ENCODE data around the gene CCDC97.

Gene CCDC97

GRCh38 chr19:41307090-41307875 is 2.7 kb upstream of the CCDC97 start:
- peak overlapping the region; percentile 46 for H3K4me3 ChIP-seq (ENCODE audit: low read length, poor library complexity, severe bottlenecking)
- peak overlapping the region; percentile 59 for H3K9ac ChIP-seq (ENCODE audit: low read depth, low read length, poor library complexity, severe bottlenecking)
- H3F3A ChIP-seq (ENCODE audit: low read depth): peaks cover 6% of the 10 kb centered on the region; the same call in 1 of the 2 replicates
- peaks cover 58% of the 10 kb centered on the region for H3K36me3 ChIP-seq (ENCODE audit: insufficient read depth, low read length)
- H3K27me3 ChIP-seq (ENCODE audit: insufficient read depth, low read length, poor library complexity, severe bottlenecking): no peaks in the 10 kb centered on the region
- peaks cover 27% of the 10 kb centered on the region for H4K20me1 ChIP-seq (ENCODE audit: insufficient read depth, low read length, poor library complexity, severe bottlenecking)
- peaks cover 43% of the 10 kb centered on the region for H3K4me1 ChIP-seq (ENCODE audit: insufficient read depth, low read length, poor library complexity, severe bottlenecking)
- H3K4me2 ChIP-seq (ENCODE audit: low read depth, low read length, poor library complexity, severe bottlenecking): peak overlapping the region; percentile 68
- TF ChIP-seq, protein P1, sequence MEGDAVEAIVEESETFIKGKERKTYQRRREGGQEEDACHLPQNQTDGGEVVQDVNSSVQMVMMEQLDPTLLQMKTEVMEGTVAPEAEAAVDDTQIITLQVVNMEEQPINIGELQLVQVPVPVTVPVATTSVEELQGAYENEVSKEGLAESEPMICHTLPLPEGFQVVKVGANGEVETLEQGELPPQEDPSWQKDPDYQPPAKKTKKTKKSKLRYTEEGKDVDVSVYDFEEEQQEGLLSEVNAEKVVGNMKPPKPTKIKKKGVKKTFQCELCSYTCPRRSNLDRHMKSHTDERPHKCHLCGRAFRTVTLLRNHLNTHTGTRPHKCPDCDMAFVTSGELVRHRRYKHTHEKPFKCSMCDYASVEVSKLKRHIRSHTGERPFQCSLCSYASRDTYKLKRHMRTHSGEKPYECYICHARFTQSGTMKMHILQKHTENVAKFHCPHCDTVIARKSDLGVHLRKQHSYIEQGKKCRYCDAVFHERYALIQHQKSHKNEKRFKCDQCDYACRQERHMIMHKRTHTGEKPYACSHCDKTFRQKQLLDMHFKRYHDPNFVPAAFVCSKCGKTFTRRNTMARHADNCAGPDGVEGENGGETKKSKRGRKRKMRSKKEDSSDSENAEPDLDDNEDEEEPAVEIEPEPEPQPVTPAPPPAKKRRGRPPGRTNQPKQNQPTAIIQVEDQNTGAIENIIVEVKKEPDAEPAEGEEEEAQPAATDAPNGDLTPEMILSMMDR (conservative IDR thresholded peaks at IDR 0.05; ENCODE audit: low read length): no peak
- no peak for TF ChIP-seq EZH2phosphoT487 (IDR thresholded peaks at IDR 0.05; ENCODE audit: borderline replicate concordance)
- no peaks in the 10 kb centered on the region for H3K9me3 ChIP-seq (ENCODE audit: insufficient read depth, low read depth, low read length)
- no peak overlapping the region for H2AFZ ChIP-seq (ENCODE audit: low read length)
- H3K79me2 ChIP-seq (ENCODE audit: insufficient read depth, low read length): peaks cover 27% of the 10 kb centered on the region
- no peaks in the 10 kb centered on the region for H3K9me2 ChIP-seq (replicated peaks; ENCODE audit: low read depth, low read length)

DNA sequence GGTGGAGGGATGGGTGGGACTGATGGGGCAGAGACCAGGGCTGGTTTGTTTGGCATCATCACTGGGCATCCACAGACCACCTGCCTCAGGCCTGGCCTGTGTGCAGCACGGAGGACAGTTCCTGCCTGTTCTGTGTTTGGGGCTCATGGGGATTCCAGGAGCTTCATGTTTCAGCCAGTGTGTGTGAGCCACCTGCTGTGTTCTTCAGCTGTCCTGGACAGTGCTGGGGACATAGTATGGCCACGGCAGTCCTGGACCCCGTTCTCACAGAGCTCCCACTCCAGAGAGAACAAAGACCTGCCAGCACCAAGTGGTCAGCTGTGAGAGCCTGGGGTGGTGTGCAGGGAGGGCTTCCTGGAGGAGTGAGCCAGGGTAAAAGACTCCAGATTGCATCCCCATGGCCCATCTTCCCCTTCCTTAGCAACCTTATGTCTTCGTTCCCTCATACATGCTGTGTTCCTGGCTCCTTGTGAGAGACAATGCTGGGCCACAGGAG is 2.0 kb upstream of the CCDC97 start:
- Histone ChIP-seq H3K9ac (ENCODE audit: low read depth, low read length, poor library complexity, severe bottlenecking) (peak overlapping the region; percentile 59), H3F3A (ENCODE audit: low read depth) (peaks cover 6% of the 10 kb centered on the region; the same call in 1 of the 2 replicates), H3K4me1 (ENCODE audit: insufficient read depth, low read length, poor library complexity, severe bottlenecking) (peaks cover 43% of the 10 kb centered on the region), H3K4me2 (ENCODE audit: low read depth, low read length, poor library complexity, severe bottlenecking) (peak overlapping the region; percentile 68), H3K9me3 (ENCODE audit: insufficient read depth, low read depth, low read length) (no peaks in the 10 kb centered on the region), H3K4me3 (ENCODE audit: low read length, poor library complexity, severe bottlenecking) (peak overlapping the region; percentile 46), H3K36me3 (ENCODE audit: insufficient read depth, low read length) (peaks cover 56% of the 10 kb centered on the region), H4K20me1 (ENCODE audit: insufficient read depth, low read length, poor library complexity, severe bottlenecking) (peaks cover 22% of the 10 kb centered on the region), H3K79me2 (ENCODE audit: insufficient read depth, low read length) (peaks cover 34% of the 10 kb centered on the region), H3K27me3 (ENCODE audit: insufficient read depth, low read length, poor library complexity, severe bottlenecking) (no peaks in the 10 kb centered on the region), H2AFZ (ENCODE audit: low read length) (no peak overlapping the region), H3K9me2 (replicated peaks; ENCODE audit: low read depth, low read length) (no peaks in the 10 kb centered on the region)
- TF ChIP-seq, protein P1 (conservative IDR thresholded peaks at IDR 0.05; ENCODE audit: low read length): no peak

- H3K4me1 ChIP-seq (ENCODE audit: insufficient read depth, low read length, poor library complexity, severe bottlenecking): peaks cover 43% of the 10 kb centered on the region
- no peaks in the 10 kb centered on the region for H3K9me3 ChIP-seq (ENCODE audit: insufficient read depth, low read depth, low read length)
- peaks cover 53% of the 10 kb centered on the region for H3K36me3 ChIP-seq (ENCODE audit: insufficient read depth, low read length)
- H2AFZ ChIP-seq (ENCODE audit: low read length): no peak overlapping the region
- H3K9me2 ChIP-seq (replicated peaks; ENCODE audit: low read depth, low read length): no peaks in the 10 kb centered on the region
- no peaks in the 10 kb centered on the region for H3K27me3 ChIP-seq (ENCODE audit: insufficient read depth, low read length, poor library complexity, severe bottlenecking)
- peaks cover 41% of the 10 kb centered on the region for H3K79me2 ChIP-seq (ENCODE audit: insufficient read depth, low read length)
- peak overlapping the region; percentile 18 for H3K4me3 ChIP-seq (ENCODE audit: low read length, poor library complexity, severe bottlenecking)
- no peak for TF ChIP-seq EZH2phosphoT487 (IDR thresholded peaks at IDR 0.05; ENCODE audit: borderline replicate concordance)
- TF ChIP-seq, protein P1 (conservative IDR thresholded peaks at IDR 0.05; ENCODE audit: low read length): peak; percentile 93
- H3K4me2 ChIP-seq (ENCODE audit: low read depth, low read length, poor library complexity, severe bottlenecking): peak overlapping the region; percentile 97
- peak overlapping the region; percentile 95 for H3K9ac ChIP-seq (ENCODE audit: low read depth, low read length, poor library complexity, severe bottlenecking)
- peaks cover 21% of the 10 kb centered on the region for H4K20me1 ChIP-seq (ENCODE audit: insufficient read depth, low read length, poor library complexity, severe bottlenecking)
- H3F3A ChIP-seq (ENCODE audit: low read depth): peaks cover 6% of the 10 kb centered on the region; the same call in 1 of the 2 replicates
Observed at GRCh38 chr19:41308450-41309179, 1.4 kb upstream of the CCDC97 start.

Data from Loucy (cell line).